ENCODE measurements around the gene PIK3R2. TPM values are rescaled to one million over a fixed set of nuclear protein-coding genes. Genes with fewer than 3 reads are reported as not detected.
A peak's percentile ranks its signal among the peaks of the same experiment; 100 is the strongest.
"Not testable (repeated sequence)": the region's sequence is repeated elsewhere in the genome, so short reads cannot be mapped to it uniquely, and the experiment has no call there.

Gene PIK3R2
- 28.3 TPM for total RNA-seq
- long read RNA-seq, full-length matches to known transcripts = 4 of 12 reads
- long read RNA-seq, partial matches to known transcripts = 7 of 12 reads
- long read RNA-seq, other reads (novel, unspliced or antisense) = 1 of 12 reads

DNA sequence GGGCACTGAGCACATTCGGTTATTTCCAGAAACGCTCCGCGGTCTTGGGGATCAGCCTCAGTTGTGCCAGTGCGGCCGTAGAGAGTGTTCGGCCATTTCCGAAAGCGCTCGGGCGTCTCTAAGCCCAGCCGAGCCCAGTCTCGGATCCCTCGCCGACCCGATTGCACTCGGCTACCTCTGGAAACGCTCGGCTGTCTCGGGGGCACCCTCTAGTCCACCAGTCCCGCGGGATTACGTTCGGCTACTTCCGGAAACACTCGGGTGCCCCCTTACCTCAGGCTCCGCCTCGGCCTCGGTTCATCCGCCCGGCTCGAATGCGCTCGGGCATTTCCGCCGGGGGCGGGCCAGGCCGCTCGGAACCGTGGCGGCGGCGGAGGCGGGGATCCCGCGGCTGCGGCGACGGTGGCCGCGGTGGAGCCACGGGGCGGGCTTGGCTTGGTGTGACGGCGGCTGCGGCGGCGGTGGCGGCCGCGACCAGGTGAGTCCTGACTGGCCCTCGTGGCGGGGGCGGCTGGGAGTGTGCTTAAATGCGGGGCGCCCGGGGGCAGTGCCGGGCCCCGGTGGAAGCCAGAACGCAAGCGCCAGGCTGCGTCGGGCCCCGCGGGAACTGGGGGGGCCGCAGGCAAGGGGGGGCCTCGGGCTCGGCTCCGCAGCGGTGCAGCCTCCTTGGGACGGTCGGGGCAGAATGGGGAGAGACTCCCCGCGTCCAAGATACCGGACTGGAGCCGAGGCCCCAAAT is at the start of gene PIK3R2:
Gene PIK3R2, plus strand, starts transcription at position 347 of the 739 bp plus-strand sequence. CDS start 2,717 bp downstream, outside the sequence.
- DNase-seq (ENCODE audit: low spot score) = peak; percentile 99
- intact Hi-C loops (cut with DNase I) = loop anchor here (5.0 kb wide), 1 partner anchor 36 kb away; no protein-coding TSS in a partner anchor

DNA sequence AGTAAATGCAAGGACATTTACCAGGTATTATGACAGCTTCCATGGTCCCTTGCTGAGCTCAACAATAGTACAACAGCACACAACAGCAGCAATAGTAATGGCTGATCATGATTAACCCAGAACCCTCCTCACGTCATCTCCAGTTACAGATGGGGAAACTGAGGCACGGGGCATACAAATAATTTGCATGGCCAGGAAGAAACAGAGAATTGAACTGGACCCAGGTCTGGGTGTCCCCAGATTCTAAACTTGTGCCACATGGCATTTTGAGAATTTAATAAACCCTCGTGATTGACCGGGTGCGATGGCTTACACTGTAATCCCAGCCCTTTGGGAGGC is 48.2 kb upstream of the PIK3R2 start:
- intact Hi-C loops (cut with DNase I) = no loop called here
- no peak for DNase-seq (ENCODE audit: low spot score)

DNA sequence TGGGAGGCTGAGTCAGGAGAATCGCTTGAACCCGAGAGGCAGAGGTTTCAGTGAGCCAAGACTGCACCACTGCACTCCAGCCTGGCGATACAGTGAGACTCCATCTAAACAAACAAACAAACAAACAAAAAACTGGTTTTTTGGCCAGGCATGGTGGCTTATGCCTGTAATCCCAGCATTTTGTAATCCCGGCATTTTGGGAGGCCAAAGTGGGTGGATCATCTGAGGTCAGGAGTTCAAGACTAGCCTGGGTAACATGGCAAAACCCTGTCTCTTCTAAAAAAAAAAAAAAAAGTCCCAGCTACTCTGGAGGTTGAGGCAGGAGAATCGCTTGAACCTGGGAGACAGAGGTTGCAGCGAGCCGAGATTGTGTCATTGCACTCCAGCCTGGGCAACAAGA is 47.7 kb upstream of the PIK3R2 start:
- DNase-seq (ENCODE audit: low spot score); intact Hi-C loops (cut with DNase I): not testable (repeated sequence)

DNA sequence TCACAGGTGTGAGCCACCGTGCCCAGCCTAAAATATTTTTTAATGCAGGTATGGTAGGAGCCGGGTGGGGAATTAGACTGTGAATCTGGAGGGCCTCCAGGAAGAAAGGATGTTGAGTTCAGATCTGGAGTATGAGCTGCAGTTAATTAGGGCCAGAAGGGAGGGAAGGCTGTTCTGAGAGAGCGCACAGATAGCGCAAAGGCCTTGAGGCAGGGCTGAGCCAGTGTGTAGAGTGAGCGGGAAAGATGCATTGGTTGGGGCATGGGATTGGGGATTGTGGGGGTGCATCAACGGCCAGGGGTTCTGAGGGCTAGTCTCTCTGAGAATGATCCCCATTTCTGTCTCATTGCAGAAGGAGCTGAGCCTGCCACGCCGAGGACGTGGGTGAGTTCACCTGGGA is 45.7 kb upstream of the PIK3R2 start:
- intact Hi-C loops (cut with DNase I) = no loop called here
- no peak for DNase-seq (ENCODE audit: low spot score)

DNA sequence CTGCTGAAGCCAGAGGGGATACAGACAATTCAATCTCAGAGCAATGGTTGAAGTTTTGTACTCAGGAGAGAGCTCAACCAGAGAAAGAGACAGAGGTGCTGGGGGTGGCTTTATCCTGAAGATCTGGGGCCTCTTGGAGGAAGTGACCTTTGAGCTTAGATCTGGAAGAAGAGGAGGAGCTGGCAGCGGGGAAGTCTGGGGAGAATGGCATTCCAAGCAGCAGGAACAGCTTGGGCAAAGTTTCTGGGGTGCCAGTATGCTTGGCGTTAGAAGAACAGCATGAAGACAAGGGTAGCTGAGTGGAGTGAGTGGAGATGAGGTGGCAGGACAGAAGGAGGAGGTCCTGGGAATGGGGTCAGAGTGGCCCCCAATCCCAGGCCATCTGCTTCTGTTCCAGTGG is 44.1 kb upstream of the PIK3R2 start:
- intact Hi-C loops (cut with DNase I) = no loop called here

DNA sequence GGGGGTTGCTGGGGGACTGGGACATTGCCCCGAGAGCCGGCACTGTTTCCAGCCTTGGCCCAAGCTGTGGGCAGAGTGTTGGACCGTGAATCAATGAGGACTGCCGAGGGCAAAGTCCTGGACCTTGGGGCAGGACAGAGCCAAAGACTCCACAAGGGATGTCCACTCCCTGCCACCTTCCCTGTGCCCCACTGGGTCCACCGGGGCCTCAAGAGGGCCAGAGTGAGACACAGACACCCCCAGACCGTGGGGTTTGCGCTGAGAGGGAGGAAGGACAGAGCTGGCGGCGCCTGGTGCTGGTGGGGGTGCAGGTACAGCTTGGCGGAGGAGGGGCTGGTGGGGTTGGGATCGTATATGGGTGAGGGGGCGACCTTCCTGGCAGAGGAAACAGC is 43.6 kb upstream of the PIK3R2 start:
- no peak for DNase-seq (ENCODE audit: low spot score)

More for the DNA sequence above, 44.1 kb upstream of the PIK3R2 start:
- DNase-seq (ENCODE audit: low spot score) = no peak

DNA sequence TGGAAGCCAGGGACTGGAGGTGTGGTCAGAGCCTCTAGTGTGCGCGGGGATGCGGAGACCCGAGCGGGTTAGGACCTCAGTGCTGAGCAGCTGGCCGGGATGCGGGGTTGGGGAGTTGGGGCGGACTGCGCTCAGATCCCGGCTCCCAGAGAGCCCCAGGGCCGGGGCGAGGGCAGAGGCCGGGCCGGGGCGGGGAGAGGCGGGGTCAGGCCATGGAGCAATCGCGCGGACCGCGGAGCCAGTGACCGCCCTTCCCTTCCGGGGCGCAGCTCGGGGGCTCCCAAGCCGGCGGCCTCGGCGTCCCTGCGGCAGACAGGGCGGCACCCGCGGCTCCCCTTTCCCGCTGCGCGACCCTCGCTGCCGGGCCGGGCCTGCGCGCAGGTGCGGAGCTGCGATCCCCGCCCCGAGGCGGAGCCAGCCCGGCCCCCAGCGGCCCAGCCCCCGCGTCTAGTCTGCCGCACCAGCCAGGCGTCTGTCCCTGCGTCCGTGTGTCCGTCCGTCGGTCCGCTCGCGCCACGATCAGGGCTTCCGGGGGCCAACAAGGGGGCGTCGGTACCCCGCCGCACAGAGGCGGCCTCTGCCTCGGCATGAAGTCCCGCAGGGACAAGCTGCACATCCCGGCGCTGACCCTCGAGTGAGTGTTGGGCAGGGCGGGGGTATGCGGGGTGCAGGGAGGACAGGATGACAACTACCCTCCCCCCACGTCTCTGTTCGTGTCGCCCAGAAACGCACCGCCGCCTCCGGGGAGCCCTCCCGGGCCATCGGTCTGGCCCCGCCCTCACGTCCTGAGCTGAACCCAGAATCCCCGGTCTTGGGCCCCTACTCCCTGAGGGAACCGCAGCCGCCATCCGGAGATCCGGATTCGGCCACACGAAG is 43.0 kb upstream of the PIK3R2 start:
- peak; percentile 91 for DNase-seq (ENCODE audit: low spot score)
- intact Hi-C loops (cut with DNase I) = loop anchor here (10.0 kb wide), 1 partner anchor 215 kb away; the partner anchor contains the start of gene LSM4

More for the DNA sequence above, 43.6 kb upstream of the PIK3R2 start:
- intact Hi-C loops (cut with DNase I) = no loop called here

DNA sequence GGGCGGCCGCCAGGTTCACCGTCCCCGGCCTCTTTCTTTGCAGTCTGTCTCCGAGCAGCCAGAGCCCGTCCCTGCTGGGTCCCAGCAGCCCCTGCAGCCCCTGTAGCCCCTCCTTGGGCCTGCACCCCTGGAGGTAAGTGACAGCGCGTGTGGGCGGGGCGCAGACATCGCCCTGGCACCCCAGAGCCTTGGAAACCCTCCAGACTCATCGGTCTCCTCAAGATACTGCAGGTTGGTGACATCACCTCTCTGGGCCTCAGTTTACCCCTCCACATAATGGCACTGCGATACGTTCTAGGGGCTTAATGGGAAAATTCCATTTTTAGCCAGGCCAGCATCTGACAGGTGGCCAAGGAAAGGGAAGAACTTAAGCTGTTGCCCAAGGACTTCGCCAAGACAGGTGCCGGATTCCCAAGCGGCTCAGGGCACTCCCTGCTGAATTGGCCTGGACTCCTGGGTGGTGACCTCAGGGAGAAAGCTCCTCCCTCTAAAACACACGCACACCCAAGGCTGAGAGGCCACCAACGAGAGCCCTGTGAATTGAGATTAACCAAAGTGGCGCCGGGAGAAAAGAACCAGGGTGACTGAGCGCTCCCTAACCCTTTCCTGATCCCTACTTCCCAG is 42.2 kb upstream of the PIK3R2 start:
- no peak for DNase-seq (ENCODE audit: low spot score)
- intact Hi-C loops (cut with DNase I) = loop anchor here (10.0 kb wide), 1 partner anchor 214 kb away; the partner anchor contains the start of gene LSM4

DNA sequence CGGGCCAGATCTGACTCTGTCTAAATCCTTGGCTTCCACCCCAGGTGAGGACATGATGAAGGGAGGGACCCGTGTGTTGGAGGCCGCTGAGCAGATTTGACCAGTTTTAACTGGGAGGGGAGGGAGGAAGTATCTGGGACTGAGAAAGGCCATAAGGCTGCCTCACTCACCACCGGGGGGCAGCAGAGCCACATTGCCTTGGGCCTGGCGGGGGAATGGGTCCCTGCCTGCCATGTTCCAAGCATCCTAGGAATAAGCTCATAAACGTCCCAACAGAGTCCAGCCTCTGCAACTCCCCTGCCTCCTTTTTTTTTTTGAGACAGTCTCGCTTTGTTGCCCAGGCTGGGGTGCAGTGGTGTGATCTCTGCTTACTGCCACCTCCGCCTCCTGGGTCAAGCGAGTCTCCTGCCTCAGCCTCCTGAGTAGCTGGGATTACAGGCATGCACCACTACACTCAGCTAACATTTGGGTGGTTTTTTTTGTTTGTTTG is 39.9 kb upstream of the PIK3R2 start:
- intact Hi-C loops (cut with DNase I) = loop anchor here (2.0 to 10.0 kb wide), 3 partner anchors 54 to 212 kb away; partner anchors contain the start of gene LSM4
- peak; percentile 94 for DNase-seq (ENCODE audit: low spot score)

DNA sequence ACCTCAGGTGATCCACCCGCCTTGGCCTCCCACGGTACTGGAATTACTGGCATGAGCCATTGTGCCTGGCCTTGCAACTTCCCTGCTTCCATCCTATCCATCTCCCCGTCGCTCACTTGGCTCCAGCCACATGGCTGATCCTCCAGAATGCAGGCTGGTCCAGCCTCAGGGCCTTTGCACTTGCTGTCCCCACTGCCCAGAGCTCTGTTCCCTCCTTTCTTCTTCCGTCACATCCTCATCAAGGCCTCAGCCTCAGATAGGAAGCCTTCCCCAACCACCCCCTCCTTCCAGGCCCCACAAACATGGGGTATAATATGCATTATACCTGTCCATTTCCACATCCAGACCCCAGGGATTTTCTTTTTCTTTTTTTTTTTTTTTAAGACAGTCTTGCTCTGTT is 39.1 kb upstream of the PIK3R2 start:
- DNase-seq (ENCODE audit: low spot score) = no peak
- intact Hi-C loops (cut with DNase I) = loop anchor here (2.0 to 10.0 kb wide), 3 partner anchors 53 to 211 kb away; partner anchors contain the start of gene LSM4

DNA sequence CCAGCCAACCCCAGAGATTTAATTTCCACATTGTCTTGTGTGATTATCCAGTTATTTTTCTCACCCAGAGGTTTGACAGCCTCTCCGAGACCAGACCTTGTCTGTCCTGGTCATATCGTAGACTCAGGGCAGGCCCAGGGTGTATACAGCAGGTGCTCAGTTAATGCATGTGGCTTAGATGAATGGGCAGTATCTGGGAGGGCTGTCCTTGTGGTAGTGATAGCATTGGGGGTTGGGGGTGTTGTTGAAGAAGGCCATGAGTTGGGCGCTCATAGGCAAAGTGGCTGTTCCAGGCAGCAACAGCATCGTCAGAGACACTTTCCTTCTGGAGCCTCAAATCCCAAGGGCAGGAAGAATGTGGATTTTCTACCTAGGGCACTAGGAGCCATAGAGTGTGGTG is 38.5 kb upstream of the PIK3R2 start:
- DNase-seq (ENCODE audit: low spot score) = no peak
- intact Hi-C loops (cut with DNase I) = loop anchor here (10.0 kb wide), 1 partner anchor 210 kb away; the partner anchor contains the start of gene LSM4

DNA sequence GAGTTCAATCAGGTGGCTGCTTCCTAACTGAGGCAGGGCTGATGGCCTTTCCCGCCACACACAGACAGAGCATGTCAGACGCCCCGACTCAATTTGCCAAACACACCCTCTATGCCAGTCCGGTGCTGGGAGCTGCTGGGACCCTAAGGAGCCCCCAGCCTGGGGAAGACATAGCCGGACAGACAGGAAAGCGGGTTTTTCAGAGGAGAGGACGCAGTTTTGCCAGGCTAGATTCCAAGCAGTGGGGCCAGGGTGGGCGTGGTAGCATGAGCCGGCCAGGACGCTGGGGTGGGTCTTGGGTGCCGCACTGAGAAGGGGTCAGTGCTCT is 35.6 kb upstream of the PIK3R2 start:
- DNase-seq (ENCODE audit: low spot score) = no peak
- intact Hi-C loops (cut with DNase I) = loop anchor here (5.0 to 10.0 kb wide), 2 partner anchors 35 to 207 kb away; partner anchors contain the start of genes LSM4 and PIK3R2

DNA sequence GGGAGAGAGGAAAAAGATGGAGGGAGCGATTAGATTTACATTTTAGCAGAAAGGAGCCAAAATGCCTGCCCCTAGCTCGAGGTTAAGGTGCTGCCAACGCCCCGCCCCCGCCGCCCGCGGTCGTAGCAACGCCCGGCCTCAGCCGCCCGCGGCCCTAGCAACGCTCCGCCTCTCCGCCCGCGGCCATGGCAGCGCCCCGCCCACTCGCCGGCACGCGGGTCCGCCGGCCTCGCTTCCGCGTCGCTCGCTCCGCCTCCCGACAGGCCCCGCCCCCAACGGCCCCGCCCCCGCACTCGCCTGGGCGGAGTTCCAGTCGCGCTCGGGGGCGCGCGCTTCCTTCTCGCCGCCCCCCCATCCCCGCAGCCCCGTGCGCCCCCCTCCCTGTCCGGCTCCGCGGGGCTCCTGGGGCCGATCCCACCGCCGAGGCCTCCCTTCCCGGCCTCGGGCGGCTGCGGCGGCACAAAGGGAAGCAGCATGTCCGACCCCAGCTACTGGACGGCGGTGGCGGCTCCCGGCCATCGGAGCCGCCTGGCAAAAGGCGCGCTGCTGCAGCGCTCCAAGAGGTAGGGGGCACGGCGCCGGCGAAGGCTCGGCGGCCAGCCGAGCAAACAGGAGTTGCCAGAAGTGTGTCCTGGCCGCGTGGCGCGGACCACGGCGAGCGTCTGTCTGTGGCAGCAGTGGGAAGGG is 35.1 kb upstream of the PIK3R2 start:
- peak; percentile 96 for DNase-seq (ENCODE audit: low spot score)
- intact Hi-C loops (cut with DNase I) = loop anchor here (5.0 to 10.0 kb wide), 2 partner anchors 34 to 207 kb away; partner anchors contain the start of genes LSM4 and PIK3R2

DNA sequence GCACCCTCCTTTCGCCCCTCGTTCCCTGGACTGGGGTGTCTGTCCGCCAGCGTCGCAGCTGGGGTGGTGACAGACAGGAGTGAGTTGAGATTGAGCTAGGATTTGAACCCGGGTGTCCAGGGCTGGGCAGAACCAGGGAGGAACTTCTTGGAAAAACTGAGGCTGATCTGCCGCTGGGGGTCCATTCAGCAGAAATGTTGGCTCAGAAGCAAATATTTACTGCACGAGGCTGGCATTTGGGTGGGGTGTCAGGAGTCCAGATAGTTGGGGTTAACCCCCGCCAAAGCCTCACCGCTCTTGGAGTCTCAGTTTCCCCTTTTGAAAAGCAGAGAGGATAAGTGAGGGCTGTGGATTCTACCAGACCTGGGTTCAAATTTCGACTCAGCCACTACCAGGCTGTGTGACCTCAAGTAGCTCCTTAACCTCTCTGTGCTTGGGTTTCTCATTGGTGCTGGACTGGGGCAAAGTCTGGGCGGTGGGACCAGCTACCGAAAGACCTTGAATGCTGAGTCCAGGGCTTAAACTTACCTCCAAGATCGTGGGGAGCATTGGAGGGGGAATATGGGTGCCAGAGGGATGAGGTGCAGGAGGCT is 34.4 kb upstream of the PIK3R2 start:
- no peak for DNase-seq (ENCODE audit: low spot score)
- intact Hi-C loops (cut with DNase I) = loop anchor here (5.0 to 10.0 kb wide), 2 partner anchors 34 to 206 kb away; partner anchors contain the start of genes LSM4 and PIK3R2

DNA sequence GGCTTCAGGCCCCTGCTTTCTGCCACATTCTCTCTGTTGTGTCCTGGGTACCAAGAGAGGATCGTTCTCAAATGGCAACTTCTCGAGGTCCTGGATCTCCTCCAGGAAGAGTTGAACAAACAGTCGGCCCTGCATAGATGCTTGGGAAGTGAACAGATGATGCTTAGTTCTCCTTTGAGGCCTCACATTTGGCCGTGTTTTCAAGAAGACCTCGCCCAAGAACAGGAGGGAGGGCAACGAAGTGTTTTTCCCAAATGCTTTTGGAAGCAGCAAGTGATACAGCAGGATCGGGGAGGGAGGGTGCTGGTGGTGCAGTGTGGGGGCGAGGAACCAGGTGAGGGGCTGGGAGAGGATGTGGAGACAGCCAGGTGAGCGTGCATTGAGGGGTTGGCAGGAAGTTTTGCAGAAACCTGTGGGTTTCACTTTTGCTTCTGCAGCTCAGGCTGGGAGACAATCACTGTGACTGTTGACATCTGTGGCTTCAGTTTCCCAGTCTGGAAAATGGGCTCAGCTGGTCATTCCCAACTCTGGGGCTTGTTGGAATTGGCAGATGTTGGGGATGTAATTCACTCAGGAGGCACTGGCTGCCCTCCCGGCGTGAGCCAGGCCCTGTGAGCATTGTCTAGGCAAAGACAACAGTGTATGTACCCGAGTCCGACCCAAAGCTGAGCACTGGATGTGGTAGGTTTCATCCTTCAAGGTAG is 33.8 kb upstream of the PIK3R2 start:
- DNase-seq (ENCODE audit: low spot score) = no peak
- intact Hi-C loops (cut with DNase I) = loop anchor here (5.0 to 10.0 kb wide), 2 partner anchors 33 to 206 kb away; partner anchors contain the start of genes LSM4 and PIK3R2

DNA sequence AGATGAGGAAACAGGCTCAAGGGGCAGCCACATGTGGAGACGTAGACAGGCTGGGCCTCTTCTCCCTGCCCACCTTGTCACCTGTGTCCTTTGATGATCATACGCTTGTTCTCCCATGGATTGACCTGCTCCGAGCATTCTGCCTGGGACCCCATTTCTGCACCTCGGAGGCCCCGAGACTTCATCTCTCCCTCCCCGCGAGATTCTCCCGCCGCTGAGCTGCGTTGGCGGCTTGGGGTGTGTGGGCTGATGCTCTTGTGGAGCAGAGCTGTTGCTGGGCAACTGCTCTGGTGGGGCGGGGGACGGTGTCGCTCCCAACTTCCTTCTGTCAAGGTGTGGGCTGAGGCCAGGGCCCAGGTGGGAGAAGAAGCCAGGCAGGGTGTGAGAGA is 33.3 kb upstream of the PIK3R2 start:
- intact Hi-C loops (cut with DNase I) = loop anchor here (5.0 to 10.0 kb wide), 2 partner anchors 33 to 205 kb away; partner anchors contain the start of genes LSM4 and PIK3R2
- DNase-seq (ENCODE audit: low spot score) = no peak

DNA sequence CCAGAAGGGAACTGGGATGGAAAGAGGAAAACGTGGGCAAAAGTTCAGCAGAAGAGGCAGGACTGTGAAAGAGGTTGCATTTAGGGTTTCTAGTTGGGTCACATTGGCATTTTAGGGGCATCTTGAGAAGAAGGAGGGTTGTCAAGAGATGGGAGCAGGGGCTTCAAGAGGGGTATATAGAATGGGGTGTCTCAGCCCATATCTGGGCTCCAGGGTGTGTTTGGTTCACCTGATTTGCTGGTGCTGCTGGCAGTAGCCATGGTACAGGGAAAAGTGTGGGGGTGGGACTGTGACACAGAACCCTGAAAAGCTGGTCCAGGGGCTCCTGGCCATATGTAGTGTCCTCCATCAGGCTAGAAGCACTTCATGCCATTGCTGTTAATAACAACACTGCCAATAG is 32.8 kb upstream of the PIK3R2 start:
- DNase-seq (ENCODE audit: low spot score) = no peak
- intact Hi-C loops (cut with DNase I) = no loop called here

DNA sequence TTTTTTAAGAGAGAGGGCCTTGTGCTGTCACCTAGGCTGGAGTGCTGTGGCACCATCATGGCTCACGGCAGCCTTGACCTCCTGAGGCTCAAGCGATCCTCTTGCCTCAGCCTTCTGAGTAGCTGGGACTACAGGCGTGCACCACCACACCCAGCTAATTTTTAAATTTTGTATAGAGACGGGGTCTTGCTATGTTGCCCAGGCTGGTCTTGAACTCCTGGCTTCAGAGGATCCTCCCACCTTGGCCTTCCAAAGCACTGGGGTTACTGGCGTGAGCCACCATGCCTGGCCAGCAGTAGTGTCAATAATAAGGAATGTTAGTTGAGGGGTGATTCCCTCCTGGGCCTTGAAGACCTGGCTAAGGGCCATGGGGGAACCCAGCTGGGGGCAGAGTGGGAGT is 31.8 kb upstream of the PIK3R2 start:
- DNase-seq (ENCODE audit: low spot score) = no peak
- intact Hi-C loops (cut with DNase I) = no loop called here
